ENCODE results near the gene SMIM26. TPM values are rescaled to one million over a fixed set of nuclear protein-coding genes. Genes with fewer than 3 reads are reported as not detected.

The SMIM26 gene
- total and polyA plus RNA-seq, 2 of the 8 experiments (the other 6 are each of a cell fraction or from before 2014, with no cell fraction given) = 69.8 to 95.0 TPM

GRCh38 chr20:18566892-18567738 lies at the start of gene SMIM26 (continued):
- TF ChIP-seq USF2 (IDR thresholded peaks at IDR 0.05; ENCODE audit: low read length) = peak; percentile 80
- peak; percentile 24; the same call in 1 of the 2 replicates for TF ChIP-seq ATF3 (IDR thresholded peaks at IDR 0.05; ENCODE audit: insufficient read depth, low read depth, low read length)
- TF ChIP-seq SP1 (IDR thresholded peaks at IDR 0.05; ENCODE audit: low read depth, low read length) = 0 out of 2 replicates have a peak, but pooled peaks have one; percentile 11
- peak; percentile 92 for TF ChIP-seq POLR2AphosphoS5 (IDR thresholded peaks at IDR 0.05; ENCODE audit: low read depth, low read length)
- TF ChIP-seq KDM5A (IDR thresholded peaks at IDR 0.05; ENCODE audit: low read length) = peak; percentile 23; the same call in 1 of the 2 replicates
- TF ChIP-seq SUZ12 (IDR thresholded peaks at IDR 0.05; ENCODE audit: low read length) = no peak
- TF ChIP-seq ASH2L (IDR thresholded peaks at IDR 0.05; ENCODE audit: low read length) = peak; percentile 95
- TF ChIP-seq KDM4A (IDR thresholded peaks at IDR 0.05; ENCODE audit: low read depth, low read length, severe bottlenecking) = peak; percentile 17
- peak; percentile 97 for TF ChIP-seq GABPA (IDR thresholded peaks at IDR 0.05; ENCODE audit: borderline replicate concordance, insufficient read depth, low read length)
- peak; percentile 81 for TF ChIP-seq E2F6 (IDR thresholded peaks at IDR 0.05)
- peak; percentile 80 for TF ChIP-seq TAF1 (IDR thresholded peaks at IDR 0.05; ENCODE audit: low read depth, low read length)
- peak; percentile 64 to 81; a peak in 2 of 4 replicates for TF ChIP-seq SIN3A (conservative IDR thresholded peaks at IDR 0.05 in 1 of 2, IDR thresholded peaks at IDR 0.05 in 1 of 2; ENCODE audit: low read depth in 1 of 2, low read length in 2 of 2)
- TF ChIP-seq CTCF (IDR thresholded peaks at IDR 0.05; ENCODE audit: control extremely low read depth in 1 of 3, insufficient read depth in 1 of 3, low read depth in 1 of 3, low read length in 3 of 3) = no peak
- TF ChIP-seq NANOG (IDR thresholded peaks at IDR 0.05; ENCODE audit: insufficient read depth, low read depth, low read length, poor library complexity, severe bottlenecking) = no peak

All from H1 (cell line).